ENCODE results near the gene RARRES1. TPM values are rescaled to one million over a fixed set of nuclear protein-coding genes. Genes with fewer than 3 reads are reported as not detected.
A peak's percentile ranks its signal among the peaks of the same experiment; 100 is the strongest.

Gene RARRES1, protein sequence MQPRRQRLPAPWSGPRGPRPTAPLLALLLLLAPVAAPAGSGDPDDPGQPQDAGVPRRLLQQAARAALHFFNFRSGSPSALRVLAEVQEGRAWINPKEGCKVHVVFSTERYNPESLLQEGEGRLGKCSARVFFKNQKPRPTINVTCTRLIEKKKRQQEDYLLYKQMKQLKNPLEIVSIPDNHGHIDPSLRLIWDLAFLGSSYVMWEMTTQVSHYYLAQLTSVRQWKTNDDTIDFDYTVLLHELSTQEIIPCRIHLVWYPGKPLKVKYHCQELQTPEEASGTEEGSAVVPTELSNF
- total RNA-seq (2014; rRNA removed) (0.73 TPM in 1 of 2 replicates, not detected in the other), Bru-seq, nascent RNA (percentile 23 among the genes with signal in this experiment), BruChase-seq, experiment 1, labeled RNA remaining after a 6-hour chase (percentile 14 among the genes with signal in this experiment), BruChase-seq, experiment 2, labeled RNA remaining after a 2-hour chase (percentile 13 among the genes with signal in this experiment)
- long read RNA-seq = 0 reads

GRCh38 chr3:158731938-158732855 is at the start of gene RARRES1:
TSS of gene RARRES1 (minus strand) at chr3:158732457. CDS start at chr3:158732415, 42 bp downstream.
- no peak within 1 kb of the TSS for H3K9ac ChIP-seq (ENCODE audit: low read length)
- no peaks in the 10 kb centered on the region for H3K9me3 ChIP-seq (ENCODE audit: low read length)
- H3K4me1 ChIP-seq (ENCODE audit: insufficient read depth, low read length) = peaks cover 17% of the 10 kb centered on the region
- no peak within 1 kb of the TSS for H3K4me2 ChIP-seq (ENCODE audit: low read length)
- ChIA-PET CTCF (no interaction called here), POLR2A (ENCODE audit: unreplicated experiment) (no interaction called here)
- H3F3A ChIP-seq (ENCODE audit: low read length, unreplicated experiment) = no peaks in the 10 kb centered on the region
- H2AFZ ChIP-seq (ENCODE audit: low read length) = no peak within 1 kb of the TSS
- H3K27me3 ChIP-seq (ENCODE audit: low read length) = no peaks in the 10 kb centered on the region
- no peak within 1 kb of the TSS for H3K27ac ChIP-seq (ENCODE audit: low read length)
- peak; percentile 44 for ATAC-seq
- no peaks in the 10 kb centered on the region for H4K20me1 ChIP-seq (ENCODE audit: low read length)
- no TSS peak for BruUV-seq (replicated peaks)
- no peak for DNase-seq
- no peak within 1 kb of the TSS for H3K4me3 ChIP-seq (ENCODE audit: low read length)
- no peaks in the 10 kb centered on the region for H3K79me2 ChIP-seq (ENCODE audit: low read length)
- intact Hi-C loops (cut with micrococcal nuclease) = no loop called here
- TF ChIP-seq EZH2phosphoT487 (IDR thresholded peaks at IDR 0.05; ENCODE audit: borderline replicate concordance, low read length) (no peak), EZH2 (IDR thresholded peaks at IDR 0.05; ENCODE audit: low read length, unreplicated experiment) (no peak), CTCF (conservative IDR thresholded peaks at IDR 0.05; ENCODE audit: low read depth, low read length) (no peak)
- H3K9me2 ChIP-seq (replicated peaks; ENCODE audit: low read length) = no peaks in the 10 kb centered on the region
- no peaks in the 10 kb centered on the region for H3K36me3 ChIP-seq (ENCODE audit: low read depth, low read length)

DNA sequence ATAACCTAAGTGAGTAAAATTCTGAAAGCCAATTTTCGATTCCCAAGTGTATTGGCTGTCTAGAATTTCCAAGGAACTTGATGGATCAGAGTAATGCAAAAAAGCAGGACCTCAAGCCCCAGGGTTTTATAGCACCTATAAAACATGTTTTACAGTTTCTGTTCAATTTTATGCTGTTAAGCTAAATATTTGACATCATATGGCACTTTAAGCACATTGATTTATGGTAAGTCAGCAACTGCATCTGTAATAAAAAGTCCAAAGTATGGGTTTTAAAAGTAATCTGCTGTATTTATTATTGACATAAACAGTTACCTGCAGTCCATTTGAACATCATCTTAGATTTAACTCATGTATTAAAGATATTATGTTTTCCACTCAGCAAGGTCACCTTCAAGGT is 49.6 kb upstream of the RARRES1 start:
- Histone ChIP-seq H3K4me3 (ENCODE audit: low read length) (no peak overlapping the region), H3K27ac (ENCODE audit: low read length) (peak overlapping the region; percentile 53), H3K4me2 (ENCODE audit: low read length) (no peak overlapping the region), H3K9ac (ENCODE audit: low read length) (no peak overlapping the region), H4K20me1 (ENCODE audit: low read length) (no peaks in the 10 kb centered on the region), H3K79me2 (ENCODE audit: low read length) (no peaks in the 10 kb centered on the region), H2AFZ (ENCODE audit: low read length) (no peak overlapping the region), H3F3A (ENCODE audit: low read length, unreplicated experiment) (no peaks in the 10 kb centered on the region), H3K9me3 (ENCODE audit: low read length) (no peaks in the 10 kb centered on the region), H3K9me2 (replicated peaks; ENCODE audit: low read length) (no peaks in the 10 kb centered on the region), H3K36me3 (ENCODE audit: low read depth, low read length) (peaks cover 9% of the 10 kb centered on the region; the same call in 1 of the 2 replicates), H3K4me1 (ENCODE audit: insufficient read depth, low read length) (peaks cover 12% of the 10 kb centered on the region), H3K27me3 (ENCODE audit: low read length) (no peaks in the 10 kb centered on the region)
- intact Hi-C loops (cut with micrococcal nuclease) = no loop called here
- DNase-seq (no peak), ATAC-seq (peak; percentile 27)
- no TSS peak for BruUV-seq (replicated peaks)
- POLR2A ChIA-PET (ENCODE audit: unreplicated experiment) = no interaction called here
- TF ChIP-seq EZH2phosphoT487 (IDR thresholded peaks at IDR 0.05; ENCODE audit: borderline replicate concordance, low read length) = no peak
- TF ChIP-seq EZH2 (IDR thresholded peaks at IDR 0.05; ENCODE audit: low read length, unreplicated experiment) = no peak
- TF ChIP-seq CTCF (conservative IDR thresholded peaks at IDR 0.05; ENCODE audit: low read depth, low read length) = no peak
- CTCF ChIA-PET = no interaction called here

Measured in PC-3 (cell line).